ENCODE measurements around the gene RAB7A. TPM values are rescaled to one million over a fixed set of nuclear protein-coding genes. Genes with fewer than 3 reads are reported as not detected.

Gene RAB7A
- total RNA-seq, 4 donors from 2014 or later = 91.6 to 210 (median 126) TPM

DNA sequence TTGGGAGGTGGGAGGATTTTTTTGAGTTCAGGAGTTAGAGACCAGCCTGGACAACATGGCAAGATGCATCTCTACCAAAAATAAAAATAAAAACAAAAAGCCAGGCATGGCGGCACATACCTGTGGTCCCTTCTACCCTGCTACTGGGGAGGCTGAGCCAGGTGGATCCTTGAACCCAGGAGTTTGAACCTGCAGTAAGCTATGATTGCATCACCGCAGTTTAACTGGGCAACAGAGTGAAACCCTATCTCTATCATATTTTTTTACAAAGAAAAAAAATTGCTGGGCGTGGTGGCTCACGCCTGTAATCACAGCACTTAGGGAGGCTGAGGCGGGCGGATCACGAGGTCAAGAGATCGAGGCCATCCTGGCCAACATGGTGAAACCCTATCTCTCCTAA, 39.5 kb upstream of the RAB7A start:
- TF ChIP-seq, protein P1, sequence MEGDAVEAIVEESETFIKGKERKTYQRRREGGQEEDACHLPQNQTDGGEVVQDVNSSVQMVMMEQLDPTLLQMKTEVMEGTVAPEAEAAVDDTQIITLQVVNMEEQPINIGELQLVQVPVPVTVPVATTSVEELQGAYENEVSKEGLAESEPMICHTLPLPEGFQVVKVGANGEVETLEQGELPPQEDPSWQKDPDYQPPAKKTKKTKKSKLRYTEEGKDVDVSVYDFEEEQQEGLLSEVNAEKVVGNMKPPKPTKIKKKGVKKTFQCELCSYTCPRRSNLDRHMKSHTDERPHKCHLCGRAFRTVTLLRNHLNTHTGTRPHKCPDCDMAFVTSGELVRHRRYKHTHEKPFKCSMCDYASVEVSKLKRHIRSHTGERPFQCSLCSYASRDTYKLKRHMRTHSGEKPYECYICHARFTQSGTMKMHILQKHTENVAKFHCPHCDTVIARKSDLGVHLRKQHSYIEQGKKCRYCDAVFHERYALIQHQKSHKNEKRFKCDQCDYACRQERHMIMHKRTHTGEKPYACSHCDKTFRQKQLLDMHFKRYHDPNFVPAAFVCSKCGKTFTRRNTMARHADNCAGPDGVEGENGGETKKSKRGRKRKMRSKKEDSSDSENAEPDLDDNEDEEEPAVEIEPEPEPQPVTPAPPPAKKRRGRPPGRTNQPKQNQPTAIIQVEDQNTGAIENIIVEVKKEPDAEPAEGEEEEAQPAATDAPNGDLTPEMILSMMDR (IDR thresholded peaks at IDR 0.05; ENCODE audit: low read depth) = no peak

DNA sequence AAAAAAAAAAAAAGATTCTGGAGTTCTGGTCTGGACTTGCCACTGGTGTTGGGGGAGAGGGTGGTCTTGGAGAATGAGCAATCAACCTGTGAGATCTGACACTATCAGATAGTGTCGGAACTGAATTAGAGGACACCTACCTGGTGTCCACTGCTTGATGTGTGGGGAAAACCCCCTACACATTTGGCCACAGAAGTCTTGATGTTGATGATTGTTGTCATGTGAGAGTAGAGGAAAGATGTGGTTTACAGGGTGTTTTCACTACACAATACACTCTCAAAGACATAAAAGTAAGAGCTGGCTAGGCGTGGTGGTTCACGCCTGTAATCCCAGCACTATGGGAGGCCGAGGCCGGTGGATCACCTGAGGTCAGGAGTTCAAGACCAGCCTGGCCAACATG, 36.9 kb upstream of the RAB7A start:
- TF ChIP-seq, protein P1 (IDR thresholded peaks at IDR 0.05; ENCODE audit: low read depth) = no peak

DNA sequence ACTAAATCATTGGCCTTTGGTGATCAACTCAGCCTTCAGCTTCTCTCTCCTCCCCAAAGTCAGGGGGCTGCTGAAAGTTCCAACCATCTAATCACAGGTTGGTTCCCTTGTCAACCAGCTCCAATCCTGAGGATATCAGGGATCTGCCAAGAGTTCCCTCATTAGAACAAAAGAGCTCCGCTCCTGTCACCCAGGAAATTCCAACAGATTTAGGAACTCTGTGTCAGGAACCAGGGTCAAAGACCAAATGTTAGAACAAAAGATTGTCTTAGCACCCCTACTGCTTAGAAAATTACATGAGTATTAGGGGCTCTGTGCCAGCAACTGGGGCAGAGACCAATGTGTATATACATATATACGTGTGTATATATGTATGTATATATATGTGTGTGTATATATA, 32.3 kb upstream of the RAB7A start:
- TF ChIP-seq, protein P1 (IDR thresholded peaks at IDR 0.05; ENCODE audit: low read depth) = no peak

DNA sequence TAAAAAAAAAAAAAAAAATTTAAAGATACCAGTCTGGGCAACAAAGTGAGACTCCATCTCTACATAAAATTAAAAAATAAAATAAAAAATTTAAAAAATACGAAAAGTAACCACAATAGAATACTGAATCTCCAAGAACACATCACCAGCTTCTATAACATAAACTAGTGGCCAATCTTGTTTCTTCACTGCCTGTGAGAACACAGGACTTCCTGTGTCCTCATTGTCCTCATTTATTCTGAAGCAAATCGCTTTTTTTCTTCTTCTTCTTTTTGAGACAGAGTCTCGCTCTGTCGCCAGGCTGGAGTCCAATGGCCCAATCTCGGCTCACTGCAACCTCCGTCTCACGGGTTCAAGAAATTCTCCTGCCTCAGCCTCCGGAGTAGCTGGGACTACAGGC, 28.6 kb upstream of the RAB7A start:
- TF ChIP-seq, protein P1 (IDR thresholded peaks at IDR 0.05; ENCODE audit: low read depth) = no peak

DNA sequence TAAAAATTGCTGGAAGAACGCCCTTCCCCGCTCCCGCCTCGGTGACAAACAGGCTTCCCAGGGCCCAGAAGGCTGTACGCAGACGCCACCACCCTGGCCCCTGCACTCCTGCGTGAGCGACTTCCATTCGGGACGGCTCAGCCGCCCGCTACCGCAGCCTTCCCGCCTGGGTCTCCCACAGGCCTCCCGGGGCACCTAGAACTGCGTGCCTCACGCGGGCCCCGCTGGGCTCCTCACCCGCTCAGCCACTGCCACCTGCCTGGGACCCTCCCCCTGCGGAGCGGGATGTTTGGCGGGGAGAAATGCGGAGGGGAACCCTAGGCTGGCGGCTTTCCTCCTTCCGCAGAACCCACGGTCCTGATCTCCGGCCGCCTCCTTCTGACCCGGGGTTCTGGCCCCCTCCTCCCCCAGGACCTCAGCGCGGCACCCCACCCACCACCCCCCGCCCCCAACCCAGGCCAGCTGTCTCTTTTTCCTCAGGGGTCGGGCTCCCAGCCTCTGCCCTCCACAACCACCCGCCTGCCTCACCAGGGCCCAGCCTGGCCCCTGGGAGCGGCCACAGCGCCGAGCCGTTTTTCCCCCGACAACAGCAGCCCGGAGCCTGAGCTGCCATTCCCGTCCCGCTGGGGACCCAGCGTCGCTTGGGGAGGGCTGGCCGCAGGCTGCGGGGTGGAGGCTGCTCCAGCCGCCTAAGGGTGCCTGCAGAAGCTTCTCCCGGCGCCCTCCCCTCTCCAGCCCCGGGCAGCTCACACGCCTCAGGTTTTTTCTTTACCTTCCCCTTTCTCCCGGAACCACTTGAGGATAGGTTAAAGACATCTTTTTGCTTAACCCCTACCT, 27.6 kb upstream of the RAB7A start:
- TF ChIP-seq, protein P1 (IDR thresholded peaks at IDR 0.05; ENCODE audit: low read depth) = no peak

DNA sequence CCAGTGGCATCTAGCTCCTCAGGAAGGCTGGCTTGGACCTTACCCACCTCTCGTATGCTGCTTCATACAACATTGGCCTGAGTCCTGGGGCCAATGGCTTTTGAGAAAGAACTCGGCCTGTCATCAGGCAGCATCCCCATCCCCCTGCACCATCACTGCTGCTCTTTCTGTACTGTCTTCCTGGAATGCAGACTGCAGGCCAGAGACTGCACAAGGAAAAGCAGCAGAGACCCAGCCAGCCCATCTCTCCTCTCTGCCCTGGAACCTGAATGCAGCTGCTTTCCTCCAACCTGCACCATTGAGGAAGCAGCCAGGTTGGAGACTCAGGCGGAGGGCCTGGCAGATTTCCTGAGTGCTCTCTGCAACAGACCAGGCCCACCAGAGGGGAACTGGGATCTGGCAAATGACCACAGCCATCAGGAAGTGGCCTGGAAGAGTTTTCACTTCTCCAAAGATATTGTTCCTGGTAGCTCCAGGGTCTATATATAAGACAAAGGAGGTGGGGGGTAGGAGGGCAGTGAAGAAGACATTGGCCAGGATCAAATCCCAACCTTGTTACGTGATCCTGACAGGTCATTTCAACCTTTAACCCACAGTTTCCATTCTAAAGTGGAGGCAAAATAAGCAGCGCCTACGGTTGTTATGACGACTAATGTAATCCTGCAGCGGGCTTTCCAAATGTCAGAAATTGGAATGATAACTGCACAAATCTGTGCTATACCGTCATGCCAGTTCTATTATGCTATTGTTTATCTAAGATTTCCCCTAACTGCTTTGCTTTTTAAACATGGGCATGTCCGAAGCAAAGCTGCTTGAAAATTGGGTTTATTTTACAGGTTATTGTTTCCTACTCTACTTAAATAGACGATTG, 24.4 kb upstream of the RAB7A start:
- TF ChIP-seq, protein P1 (IDR thresholded peaks at IDR 0.05; ENCODE audit: low read depth) = no peak

DNA sequence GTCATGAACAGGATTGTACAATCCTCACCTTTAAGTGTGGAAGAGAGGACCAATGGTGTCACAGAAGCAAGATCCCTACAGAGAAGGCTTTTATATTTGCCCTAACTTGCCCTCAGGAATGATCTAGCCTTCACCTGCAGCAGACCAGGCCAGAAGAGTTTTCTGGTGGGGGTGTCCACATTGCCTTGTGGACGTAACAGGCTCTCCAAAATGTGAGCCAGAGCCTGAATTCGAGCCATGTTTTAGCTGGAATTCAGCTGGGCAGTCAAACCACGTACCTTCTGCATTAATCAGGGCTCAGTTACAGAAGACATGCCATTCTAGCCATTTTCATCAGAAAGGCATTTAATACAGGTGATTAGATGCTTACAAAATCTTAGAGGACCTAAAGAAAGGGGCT, 23.6 kb upstream of the RAB7A start:
- TF ChIP-seq, protein P1 (IDR thresholded peaks at IDR 0.05; ENCODE audit: low read depth) = no peak
